ENCODE data around the gene CD109. TPM values are rescaled to one million over a fixed set of nuclear protein-coding genes. Genes with fewer than 3 reads are reported as not detected.

CD109 gene
- total and polyA plus RNA-seq, 2 of the 8 experiments (the other 6 are each of a cell fraction or from before 2014, with no cell fraction given), result 1.4 to 5.3 TPM

- Histone ChIP-seq H3K27ac (ENCODE audit: low read depth, low read length) (no peak overlapping the region), H2BK15ac (ENCODE audit: low read length) (no peak overlapping the region)
- POLR2A ChIA-PET (ENCODE audit: partially characterized antibody), result interaction anchor here (0.8 kb wide), 1 partner anchor 248 kb away, joined by 3 read pairs; no protein-coding TSS in a partner anchor
Observed at GRCh38 chr6:73768558-73768957, 72.6 kb downstream of the CD109 start.

More at GRCh38 chr6:73768558-73768957, 72.6 kb downstream of the CD109 start:
- no peak overlapping the region for H3K4me3 ChIP-seq (ENCODE audit: extremely low read depth in 1 of 4, insufficient read depth in 2 of 4, low read depth in 3 of 4, low read length in 4 of 4)
- H3K23ac ChIP-seq (ENCODE audit: insufficient read length), result no peak overlapping the region
- no peaks in the 10 kb centered on the region for H3K9me3 ChIP-seq (ENCODE audit: insufficient read depth in 2 of 2, low read depth in 1 of 2, low read length in 1 of 2)
- H2BK5ac ChIP-seq (ENCODE audit: low read depth, low read length), result no peak overlapping the region
- no peak overlapping the region for H4K91ac ChIP-seq (replicated peaks; ENCODE audit: insufficient read length, low read length)
- H3K4ac ChIP-seq (replicated peaks; ENCODE audit: insufficient read length, low read depth, low read length), result no peak overlapping the region
- no peaks in the 10 kb centered on the region for H4K20me1 ChIP-seq (replicated peaks in 1 of 2; ENCODE audit: control insufficient read depth in 1 of 2, insufficient read depth in 2 of 2, low read length in 2 of 2)
- H4K5ac ChIP-seq (ENCODE audit: insufficient read length, low read depth, low read length), result no peak overlapping the region
- no peak overlapping the region for H2BK12ac ChIP-seq (ENCODE audit: low read depth, low read length)
- no peak overlapping the region for H3K56ac ChIP-seq (replicated peaks; ENCODE audit: insufficient read length, low read depth, low read length)
- no peaks in the 10 kb centered on the region for H3K23me2 ChIP-seq (ENCODE audit: low read depth, low read length)
- no peak overlapping the region for H2AK5ac ChIP-seq (ENCODE audit: low read depth, low read length)
- H3K18ac ChIP-seq (ENCODE audit: extremely low read depth, low read length), result no peak overlapping the region
- TF ChIP-seq CEBPB (IDR thresholded peaks at IDR 0.05; ENCODE audit: low read depth, low read length) (peak; percentile 65; the same call in 1 of the 2 replicates), MAFK (IDR thresholded peaks at IDR 0.05; ENCODE audit: low read depth, low read length) (no peak), CTBP2 (IDR thresholded peaks at IDR 0.05; ENCODE audit: borderline replicate concordance, insufficient read depth, insufficient read length, low read length) (no peak), NANOG (IDR thresholded peaks at IDR 0.05; ENCODE audit: insufficient read depth, low read depth, low read length, poor library complexity, severe bottlenecking) (no peak)
- H3K36me3 ChIP-seq (ENCODE audit: control insufficient read depth in 2 of 4, insufficient read depth in 4 of 4, low read length in 3 of 4), result no peaks in the 10 kb centered on the region
- H3K9ac ChIP-seq (replicated peaks in 1 of 4; ENCODE audit: extremely low read depth in 1 of 4, low read depth in 3 of 4, low read length in 3 of 4), result no peak overlapping the region
- DNase-seq (ENCODE audit: low read depth in 1 of 2, low spot score in 2 of 2) (no peak), FAIRE-seq (no peak)
- no peak overlapping the region for H4K8ac ChIP-seq (ENCODE audit: extremely low read depth, insufficient read depth, low read length)
- no peak overlapping the region for H3K14ac ChIP-seq (ENCODE audit: insufficient read length)
- H3K4me1 ChIP-seq (replicated peaks in 1 of 4; ENCODE audit: control insufficient read depth in 3 of 4, insufficient read depth in 4 of 4, low read length in 3 of 4), result no peaks in the 10 kb centered on the region
- 71% methylated on average over 1 of the region's 1 CpG; no CpG with 5 or more reads in 1 of the 2 experiments for WGBS, 2 experiments (ENCODE audit: extremely low coverage in 1 of 2, insufficient coverage in 1 of 2, insufficient read length in 1 of 2, insufficient replicate concordance in 2 of 2, low coverage in 1 of 2, low lambda C conversion rate in 2 of 2, missing lambda C conversion rate in 1 of 2)
- no peaks in the 10 kb centered on the region for H3K79me2 ChIP-seq (ENCODE audit: control insufficient read depth in 1 of 2, insufficient read depth in 2 of 2, low read length in 2 of 2)
- no peak overlapping the region for H3K4me2 ChIP-seq (ENCODE audit: insufficient read depth in 1 of 2, low read depth in 2 of 2, low read length in 2 of 2)
- H2BK120ac ChIP-seq (replicated peaks; ENCODE audit: low read depth, low read length), result no peak overlapping the region
- CTCF ChIA-PET (ENCODE audit: partially characterized antibody), result interaction anchor here (1.7 kb wide), 2 partner anchors 29 to 36 kb away, joined by 3 to 4 read pairs; no protein-coding TSS in a partner anchor
- no peaks in the 10 kb centered on the region for H3K27me3 ChIP-seq (replicated peaks in 1 of 4; ENCODE audit: control insufficient read depth in 3 of 4, extremely low read depth in 1 of 4, insufficient read depth in 3 of 4, low read length in 3 of 4)
- H2BK20ac ChIP-seq (ENCODE audit: low read length), result no peak overlapping the region
- H2AFZ ChIP-seq (ENCODE audit: low read length), result no peak overlapping the region
- no peaks in the 10 kb centered on the region for H3K79me1 ChIP-seq (ENCODE audit: low read depth, low read length)

Measured in H1 (cell line).